Kidney glomerular epithelial cell (primary cell): ENCODE measurements around the gene LRRC42.

ENCODE experiments used
- DNase-seq: peaks from one replicate; lab custom pipeline; 2025; lab: John Stamatoyannopoulos, UW

The LRRC42 gene

DNA sequence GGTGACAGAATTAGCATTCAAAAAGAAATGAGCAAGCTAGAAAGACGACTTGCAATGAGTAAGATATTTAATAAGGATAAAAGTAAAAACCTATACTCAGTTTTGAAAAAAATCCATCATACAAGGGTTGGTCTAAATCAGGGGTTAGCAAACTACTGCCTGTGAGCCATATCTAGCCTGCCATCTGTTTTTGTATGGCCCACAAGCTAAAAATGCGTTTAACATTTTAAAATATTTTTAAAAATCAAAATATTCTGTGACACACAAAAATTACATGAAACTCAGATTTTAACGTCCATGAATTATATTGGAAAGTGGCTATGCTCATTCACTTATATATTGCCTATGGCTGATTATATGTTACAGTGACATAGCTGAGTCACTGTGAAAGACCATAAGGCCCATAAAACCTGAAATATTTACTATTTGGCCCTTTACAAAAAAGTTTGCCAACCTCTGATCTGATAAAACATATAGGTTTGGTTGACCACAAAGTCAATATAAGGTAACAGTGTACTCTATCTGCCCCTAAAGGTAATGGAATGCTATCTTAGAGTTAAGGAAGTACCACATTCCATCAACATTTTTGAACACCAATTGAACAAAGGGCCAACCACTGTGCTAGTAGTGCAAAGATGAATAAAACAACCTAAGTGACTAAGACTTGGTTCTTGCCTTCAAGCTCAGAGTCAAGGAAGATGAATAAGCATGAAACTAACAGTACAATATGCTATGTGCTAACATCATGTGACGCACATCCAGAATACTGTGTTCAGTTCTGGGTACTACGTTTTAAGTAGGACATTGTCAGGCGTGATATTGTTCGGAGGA, 3.8 kb upstream of the LRRC42 start:
- DNase-seq: no peak

DNA sequence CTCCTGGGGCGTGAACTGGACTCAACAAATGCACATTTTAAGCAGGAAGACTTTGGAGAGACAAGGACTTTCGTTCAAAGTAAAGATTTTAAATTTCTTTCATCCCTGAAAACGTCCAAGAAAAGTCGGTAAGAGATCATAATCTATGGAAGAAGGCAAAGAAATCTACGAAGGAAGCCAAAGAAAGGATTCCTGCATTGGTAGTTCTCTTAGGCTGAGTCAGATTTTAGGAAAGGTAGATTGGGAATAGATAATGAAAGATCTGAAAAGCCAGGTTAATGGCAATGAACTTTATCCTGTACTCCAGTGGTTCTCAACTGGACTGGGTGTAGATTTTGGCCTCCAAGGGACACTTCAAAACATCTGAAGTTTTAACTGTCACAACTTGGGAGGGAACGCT, 3.1 kb upstream of the LRRC42 start:
- DNase-seq: no peak

DNA sequence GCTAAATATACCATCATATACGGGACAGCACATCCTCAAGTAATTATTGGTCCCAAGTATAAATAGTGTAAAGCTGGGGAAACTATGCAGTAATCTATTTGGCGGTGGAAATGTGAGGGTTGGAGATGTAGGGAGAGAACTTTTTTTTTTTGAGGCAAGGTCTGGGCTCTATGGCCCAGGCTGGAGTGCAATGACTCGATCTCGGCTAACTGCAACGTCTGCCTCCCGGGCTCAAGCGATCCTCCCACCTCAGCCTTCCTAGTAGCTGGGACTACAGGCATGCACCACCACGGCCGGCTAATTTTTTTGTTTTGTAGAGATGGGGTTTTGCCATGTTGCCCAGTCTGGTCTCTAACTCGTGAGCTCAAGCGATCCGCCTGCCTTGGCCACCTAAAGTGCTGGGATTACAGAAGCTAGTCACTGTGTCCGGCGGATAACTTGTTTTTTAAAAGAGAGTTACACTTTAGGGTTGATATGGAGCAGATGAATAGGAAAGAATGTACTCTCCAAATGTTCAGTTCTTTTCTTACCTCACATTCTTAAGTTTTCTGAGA, 2.6 kb upstream of the LRRC42 start:
- no peak for DNase-seq

DNA sequence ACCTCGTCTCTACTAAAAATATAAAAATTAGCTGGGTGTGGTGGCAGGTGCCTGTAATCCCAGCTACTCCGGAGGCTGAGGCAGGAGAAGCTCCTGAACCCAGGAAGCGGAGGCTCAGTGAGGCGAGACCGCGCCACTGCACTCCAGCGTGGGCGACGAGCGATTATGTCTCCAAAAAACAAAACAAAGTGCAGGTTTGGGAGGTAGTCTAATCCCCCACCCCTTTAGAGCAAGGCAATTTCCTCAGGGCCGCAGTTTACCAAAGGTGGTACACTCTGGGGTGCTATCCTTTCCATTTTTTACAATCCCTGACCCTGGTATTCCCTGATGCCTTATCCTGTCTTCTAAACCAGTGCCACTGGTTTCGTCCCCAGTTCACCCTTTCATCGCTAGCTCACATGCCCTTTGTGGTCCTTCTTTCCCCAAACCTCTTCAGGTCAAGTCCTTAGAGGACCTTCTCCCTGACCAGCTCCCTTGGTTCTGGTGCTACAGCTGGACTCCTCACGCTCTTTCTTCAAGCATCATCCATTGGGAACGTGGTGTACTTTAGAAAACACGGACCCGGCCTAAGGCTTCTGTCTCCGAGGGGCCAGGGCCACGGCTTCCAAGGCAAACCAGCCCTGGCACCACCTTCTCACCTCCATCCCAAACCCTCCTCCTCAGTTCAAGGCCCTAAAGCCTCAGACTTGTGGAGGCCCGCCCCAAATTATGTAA, 1.5 kb upstream of the LRRC42 start:
- no peak for DNase-seq

DNA sequence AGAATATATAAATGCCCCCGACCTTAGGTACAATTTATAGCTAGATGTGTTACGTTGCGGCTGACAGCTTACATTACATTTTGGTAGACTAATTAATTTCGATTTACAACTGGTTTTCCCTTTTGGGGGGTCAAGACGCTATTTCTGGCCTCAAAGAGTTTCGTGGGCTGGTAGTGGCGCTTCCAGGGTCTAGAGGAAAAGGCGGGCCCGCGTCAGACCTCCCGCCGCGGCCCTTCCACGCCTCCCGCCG, 1.0 kb upstream of the LRRC42 start:
- DNase-seq: no peak

DNA sequence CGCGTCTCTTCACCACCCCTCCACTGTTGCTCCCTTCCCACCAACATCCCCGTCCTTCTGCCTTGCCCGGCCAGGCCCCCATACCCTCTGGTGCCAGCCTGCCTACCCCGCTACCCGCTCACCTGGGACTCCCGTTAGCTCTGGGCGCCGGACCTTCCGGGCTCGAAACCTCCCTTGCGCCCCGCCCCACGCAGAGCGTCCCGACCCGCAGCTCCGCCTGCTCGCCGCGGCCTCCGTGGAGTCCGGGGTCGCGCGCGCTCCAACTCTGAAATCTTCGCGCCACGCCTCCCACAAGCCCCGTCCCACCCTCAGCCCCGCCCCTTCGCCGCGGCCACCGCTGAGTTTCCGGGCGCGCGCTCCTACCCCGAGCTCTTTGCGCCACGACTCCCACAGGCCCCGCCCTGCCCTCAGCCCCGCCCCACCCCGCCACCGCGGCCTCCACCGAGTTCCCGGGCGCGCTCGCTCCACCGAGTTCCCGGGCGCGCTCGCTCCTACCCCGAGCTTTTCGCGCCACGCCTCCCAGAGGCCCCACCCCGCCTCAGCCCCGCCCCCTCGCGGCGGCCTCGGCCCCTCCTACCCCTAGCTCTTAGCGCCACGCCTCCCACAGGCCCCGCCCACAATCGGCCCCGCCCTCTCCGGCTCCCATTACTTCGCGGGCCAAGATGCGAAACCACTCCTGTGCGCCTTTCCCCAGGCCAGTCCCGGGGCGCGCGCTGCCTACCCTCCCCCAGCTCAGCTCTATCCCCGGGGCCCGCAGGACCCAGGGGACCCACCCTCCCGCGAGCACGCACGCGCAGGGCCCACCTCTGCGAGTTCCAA, 508 bp upstream of the LRRC42 start, which contains the start of gene IFT25:
Gene IFT25 (minus strand): TSS at position 267 of the 819 bp plus-strand sequence. CDS start 5,617 bp downstream, outside the sequence.
- peak; percentile 89 for DNase-seq

DNA sequence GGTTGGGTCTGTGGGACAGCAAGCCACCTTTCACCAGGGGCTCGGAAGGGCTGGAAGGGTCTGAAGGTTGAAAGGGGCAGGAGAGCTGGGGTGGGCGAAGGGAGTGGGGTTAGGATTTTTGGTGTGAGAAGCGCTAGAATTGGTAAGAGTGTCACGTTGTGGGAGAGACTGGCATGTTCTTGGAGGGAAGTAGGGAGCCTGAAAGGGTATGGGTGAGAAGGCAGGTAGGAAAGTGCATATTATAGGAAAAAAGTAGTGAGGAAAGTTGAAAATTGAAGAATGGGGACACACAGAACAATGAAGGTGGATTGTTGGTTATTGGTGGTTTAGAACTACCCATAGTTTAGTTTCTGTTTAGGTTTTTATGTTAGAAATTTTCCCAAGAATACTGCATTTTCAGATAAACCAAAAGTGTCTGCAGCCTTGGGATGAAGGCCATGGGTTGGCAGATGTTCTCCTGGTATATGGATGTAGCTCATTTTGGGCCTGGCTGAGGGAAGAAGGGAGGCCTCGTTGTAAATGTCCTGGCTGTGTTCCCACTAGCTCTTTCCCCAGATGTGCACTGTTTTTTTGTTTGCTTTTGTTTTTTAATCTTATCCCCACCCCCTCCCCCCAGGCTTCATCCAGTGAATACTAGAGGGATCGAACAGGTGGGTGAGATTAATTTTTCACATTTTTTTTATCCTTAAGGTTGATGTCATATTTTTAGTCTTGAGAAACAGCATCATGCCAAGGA, 1.2 kb downstream of the LRRC42 start:
- DNase-seq: no peak

DNA sequence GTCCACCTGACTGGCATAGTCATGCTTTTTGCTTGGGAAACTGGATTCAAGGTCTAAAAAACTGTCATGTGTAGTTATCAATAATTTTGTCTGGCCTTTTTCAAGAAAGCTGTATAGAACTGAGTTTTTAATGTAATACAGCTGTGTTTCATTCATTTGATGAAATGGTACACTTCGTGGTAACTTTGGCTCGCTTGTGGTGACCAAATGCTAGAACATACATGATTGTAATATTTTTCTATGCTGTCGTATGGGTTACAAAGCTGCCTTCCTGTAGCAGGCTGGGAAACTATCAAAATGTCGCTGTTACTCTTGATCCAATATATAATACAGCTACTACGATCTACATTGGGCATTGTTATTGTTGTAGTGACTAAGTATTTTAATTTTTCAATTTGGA, 2.1 kb downstream of the LRRC42 start:
- no peak for DNase-seq

DNA sequence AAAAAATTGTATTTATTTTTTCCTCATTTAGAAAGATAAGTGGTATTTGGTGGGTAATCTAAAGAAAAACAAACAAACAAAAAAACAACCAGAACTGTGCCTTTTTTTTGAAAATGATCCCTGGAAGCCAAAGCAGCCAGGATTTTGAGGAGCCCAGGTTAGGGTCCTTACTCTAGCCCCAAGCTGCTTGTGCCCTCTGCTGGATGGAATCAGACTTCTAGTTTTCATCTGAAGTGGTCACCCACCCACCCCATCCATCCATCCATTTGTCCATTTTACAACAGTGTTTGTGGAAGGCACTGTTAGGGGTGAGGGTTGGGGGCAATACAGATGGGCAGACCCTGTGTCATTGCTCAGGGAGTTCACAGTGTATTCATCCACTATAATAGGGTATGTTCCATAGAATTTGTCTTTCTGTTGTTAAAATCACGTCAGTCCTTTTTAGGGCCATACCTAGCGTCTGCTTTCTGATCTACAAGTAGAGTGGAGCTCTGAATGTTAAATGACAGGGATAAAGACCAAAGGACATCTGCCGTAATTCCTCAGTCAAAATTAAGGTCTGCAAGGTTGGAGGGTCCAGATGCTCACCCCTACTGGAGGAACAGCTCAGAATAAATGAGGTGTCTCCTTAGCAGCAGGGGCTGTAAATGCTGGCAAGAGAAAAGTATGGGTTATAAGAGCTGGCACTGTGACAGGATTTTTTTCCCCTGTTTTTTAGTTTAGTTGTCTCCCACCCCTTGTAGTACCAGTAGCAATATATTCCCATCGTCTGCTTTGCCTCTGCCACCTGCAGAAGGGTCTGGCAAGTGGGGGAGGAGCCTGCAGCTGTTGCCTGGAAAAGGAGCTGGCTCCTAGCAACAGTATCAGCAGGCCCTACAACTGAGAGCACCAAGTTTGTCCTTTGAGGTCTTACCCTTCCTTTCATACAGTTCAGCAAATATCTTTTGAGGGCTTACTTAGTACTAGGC, 3.2 kb downstream of the LRRC42 start:
- DNase-seq: peak; percentile 10

DNA sequence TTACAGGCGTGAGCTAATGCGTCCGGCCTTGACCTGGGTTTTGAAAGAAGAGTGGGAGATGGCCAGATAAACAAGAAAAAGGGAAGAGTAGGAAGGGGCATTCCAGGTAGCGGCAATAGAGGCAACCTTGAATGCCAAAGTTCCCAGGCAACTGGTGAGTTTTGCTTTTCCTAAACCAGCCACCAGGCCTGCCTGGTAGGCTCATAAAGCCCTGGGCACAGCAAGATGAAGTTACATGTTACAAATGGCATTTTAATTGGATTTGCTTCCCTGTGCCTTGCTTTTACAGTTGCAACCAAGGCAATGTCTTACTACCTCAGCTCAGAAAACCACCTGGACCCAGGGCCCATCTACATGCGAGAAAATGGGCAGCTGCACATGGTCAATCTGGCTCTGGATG, 5.5 kb downstream of the LRRC42 start:
- no peak for DNase-seq

DNA sequence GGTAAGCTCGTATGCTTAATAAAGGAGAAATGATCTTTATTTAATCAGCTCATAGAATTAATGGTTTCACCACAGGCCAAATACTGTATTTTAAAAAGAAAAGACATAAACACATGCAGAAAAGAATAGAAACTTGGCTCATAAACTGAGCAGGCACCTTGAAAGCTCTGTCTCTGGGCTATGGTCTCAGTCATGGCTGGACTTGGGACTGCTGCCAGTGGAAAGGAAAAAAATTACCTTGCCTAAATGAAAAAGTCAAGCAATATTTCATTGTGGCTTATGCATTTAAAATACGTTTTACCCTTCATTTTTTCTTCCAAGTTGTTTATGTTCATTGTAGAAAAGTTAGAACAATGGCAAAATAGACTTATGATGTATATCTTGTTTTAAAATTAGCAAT, 8.0 kb downstream of the LRRC42 start:
- DNase-seq: no peak

DNA sequence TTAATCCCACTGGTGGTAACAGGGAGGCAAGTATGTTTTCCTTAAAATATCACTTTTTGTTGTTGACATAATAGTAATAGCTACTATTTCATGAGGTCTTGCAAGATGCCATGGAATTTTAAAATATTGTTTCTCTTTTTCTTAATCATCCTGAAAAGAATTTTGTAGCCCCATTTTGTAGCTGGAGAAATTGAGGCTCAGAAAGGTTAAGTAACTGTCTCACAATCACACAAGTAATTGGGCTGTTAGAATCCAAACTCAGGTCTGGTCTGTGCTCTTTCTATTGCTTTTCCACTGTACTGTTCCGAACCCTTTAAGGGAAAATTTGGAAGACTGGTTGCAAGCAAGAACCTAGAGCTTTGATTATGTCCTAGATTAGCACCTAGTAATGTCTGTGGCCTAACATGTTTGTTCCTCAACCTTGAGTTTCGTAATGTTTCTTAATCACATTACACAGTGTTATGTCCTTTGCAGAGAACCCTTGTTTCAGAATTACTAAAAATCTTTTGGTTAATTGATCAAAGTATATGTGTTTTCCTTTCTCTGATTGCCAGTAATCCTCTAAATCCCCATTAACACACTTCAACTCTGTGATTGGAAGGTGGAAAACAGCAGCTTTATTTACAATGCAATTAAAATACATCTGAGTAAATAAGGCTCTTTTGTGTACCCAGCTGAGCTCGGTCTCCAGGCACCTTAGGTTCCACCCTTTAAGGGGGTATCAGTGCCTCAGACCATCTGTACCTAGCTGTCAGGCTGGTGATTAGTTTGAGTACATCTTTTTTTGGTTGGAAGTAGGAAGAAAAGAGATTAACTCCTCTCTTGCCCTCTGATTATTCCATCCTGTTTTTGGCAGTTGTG, 10.4 kb downstream of the LRRC42 start:
- DNase-seq: no peak

DNA sequence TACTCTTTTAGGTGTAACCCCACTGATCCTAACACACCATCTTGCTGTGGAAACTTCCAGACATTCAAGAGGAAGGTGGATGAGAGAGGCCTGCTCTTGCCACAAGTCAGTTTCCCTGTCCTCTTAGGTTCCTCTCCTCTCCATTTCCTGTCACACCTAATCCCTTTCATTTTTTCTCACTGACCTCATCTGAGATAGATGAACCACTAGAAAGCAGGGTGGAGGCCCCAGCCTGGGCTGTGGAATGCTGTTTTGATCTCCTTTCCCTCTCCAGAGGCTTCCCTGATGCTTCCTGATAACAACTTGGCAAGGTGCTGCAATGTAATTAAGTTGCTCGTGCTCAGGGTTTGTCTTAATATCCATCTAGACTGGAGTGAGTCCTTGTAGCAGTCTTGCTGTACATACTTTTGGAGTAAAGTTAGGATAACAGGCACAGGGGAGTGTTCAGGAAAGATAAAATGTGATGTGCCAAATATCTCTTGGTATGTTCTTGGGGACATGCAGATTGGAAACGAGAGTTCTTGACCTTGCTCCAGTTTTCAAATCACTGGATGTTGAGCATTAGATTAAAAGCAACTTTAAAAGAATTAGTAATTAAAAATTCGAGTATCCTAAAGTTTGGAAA, 11.2 kb downstream of the LRRC42 start:
- DNase-seq: peak; percentile 58

DNA sequence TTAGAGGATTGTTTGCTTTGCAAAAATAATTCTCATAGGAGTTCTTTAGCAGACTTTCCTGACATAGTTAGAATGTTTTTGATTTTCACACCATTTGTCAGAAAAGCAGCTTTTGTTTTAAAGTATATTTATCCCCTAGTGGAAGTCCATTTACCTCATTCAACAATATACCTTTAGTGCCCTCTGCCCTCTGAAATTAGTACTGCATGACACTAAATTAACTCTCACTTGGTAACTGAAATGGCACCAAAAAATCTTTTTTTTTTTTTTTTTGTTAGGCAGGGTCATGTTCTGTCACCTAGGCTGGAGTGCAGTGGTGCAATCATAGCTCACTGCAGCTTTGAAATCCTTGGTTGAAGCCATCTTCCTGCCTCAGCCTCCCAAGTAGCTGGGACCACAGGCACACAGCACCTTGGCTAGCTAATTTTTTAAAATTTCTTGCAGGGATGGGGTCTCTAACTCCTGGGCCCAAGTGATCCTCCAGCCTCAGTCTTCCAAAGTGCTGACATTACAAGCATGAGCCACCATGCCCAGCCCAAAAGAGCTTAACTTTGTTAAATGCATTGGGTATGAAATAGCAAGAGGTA, 13.6 kb downstream of the LRRC42 start:
- DNase-seq: peak; percentile 43

DNA sequence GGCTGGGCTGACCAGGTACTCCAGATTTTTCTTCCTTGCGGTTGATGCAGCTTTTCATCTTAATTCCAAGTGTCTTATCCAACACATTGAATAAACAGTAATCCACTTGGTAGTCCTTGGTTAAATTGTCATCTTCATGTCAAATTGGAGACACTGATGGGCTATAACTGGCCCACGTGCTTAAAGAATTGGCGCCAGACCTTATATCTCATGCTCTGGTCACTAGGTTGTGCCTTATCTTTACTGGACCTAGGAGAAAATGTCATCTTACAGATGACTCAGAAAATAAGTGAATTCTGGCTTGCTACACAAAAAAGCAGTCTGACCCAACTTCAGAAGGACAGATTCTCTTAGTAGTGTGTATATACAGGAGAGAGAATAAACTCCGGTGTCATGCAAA, 16.2 kb downstream of the LRRC42 start:
- DNase-seq: no peak

DNA sequence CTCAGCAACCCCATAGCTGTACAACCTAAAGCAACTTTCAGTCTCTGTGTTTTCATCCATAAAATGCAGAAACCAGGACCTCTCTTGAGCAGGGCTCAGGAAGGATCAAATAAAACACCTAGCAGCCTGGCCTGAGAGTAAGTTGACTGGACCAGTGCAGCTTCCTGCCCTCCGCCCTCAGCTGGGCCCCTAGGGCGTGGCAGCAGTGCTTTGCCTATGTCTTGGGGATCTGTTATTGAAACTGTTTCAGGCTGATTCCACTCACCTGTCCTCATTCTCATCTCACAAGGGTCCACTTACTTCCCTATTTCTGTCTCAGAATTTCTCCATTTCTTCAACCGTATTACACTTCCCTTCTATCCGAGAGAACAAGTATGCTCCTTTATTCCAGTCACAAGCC, 17.3 kb downstream of the LRRC42 start:
- no peak for DNase-seq

DNA sequence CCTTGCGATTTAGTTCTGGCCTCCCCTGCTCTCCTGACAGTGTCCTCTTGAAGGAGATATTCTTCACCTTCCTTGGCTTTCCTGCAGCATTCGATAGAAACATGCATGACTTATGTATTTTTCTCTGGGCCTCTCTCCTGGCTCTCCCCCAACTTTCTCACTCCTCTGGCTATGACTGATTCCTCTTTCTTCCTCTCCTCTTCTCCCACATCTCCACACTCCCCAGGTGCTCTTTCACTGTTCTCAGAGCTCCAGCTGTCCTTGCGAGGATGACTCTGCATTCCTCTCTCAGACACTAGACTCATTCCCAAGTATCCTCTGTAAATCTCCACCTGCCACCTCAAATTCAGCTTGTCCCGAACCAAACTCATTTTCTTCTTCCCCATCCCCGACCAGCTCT, 18.0 kb downstream of the LRRC42 start:
- no peak for DNase-seq

DNA sequence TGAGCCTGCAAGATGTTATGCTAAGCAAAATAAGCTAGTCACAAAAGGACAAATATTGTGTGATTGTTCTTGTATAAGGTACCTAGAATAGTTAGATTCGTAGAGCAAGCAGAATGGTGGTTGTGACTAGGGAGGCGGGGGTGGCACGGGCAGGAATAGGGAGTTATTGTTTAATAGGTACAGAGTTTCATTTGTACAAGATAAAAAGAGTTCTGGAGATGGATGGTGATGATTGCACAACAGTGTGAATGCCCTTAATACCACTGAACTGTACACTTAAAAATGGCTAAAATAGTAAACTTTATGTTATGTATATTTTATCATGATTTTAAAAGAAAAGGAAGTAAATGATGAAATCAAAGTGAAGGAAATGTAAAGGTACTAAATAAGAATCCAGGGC, 20.6 kb downstream of the LRRC42 start:
- no peak for DNase-seq
